ENCODE measurements around the gene PLCB4.

PLCB4 gene

DNA sequence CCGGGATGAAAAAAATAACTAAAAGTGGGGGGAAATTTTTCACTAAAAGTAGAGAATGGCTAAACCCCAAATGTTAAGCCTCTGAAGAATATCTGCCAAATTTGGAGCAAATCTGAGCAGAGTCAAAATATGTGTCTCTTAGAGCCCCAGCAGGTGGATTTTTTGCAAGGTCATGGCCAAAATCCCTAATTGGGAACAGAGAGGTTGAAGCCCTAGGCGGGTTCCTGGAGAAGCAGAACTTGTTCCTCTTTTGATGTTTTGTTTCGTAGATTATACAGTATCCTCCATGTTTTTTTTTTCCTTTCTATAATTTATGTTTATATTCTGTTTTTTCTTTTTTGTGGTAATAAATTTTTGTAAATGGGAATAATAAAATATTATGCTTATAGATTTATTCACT is 94.4 kb downstream of the PLCB4 start:
- intact Hi-C loops (cut with DNase I; ENCODE audit: low total_unique reads) = no loop called here

DNA sequence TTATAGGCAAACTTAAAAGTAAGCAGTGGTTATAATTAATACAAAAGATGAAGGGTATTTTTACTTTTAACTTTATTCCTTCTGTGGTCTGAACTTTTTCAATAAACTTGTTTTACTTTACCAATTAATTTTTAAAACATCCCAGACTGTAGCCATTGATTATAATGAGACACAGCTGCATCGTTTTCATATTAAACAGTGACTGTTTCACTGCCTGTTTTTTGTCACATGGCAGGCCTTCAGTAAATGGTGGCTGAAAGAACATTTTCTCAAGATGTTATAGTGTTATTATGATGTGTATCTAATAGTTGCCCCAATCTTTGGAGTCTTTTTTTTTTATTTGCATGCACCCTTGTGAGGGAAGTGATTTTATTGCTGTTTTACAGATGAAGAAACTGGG is 95.1 kb downstream of the PLCB4 start:
- peaks cover 0 to 2% (median 0%) of the 10 kb centered on the region in 3 donors for H3K9me3 ChIP-seq
- no peak for DNase-seq
- peaks cover 0 to 27% (median 12%) of the 10 kb centered on the region in 4 donors for H3K4me1 ChIP-seq
- H3K27me3 ChIP-seq = no peaks in the 10 kb centered on the region
- TF ChIP-seq, protein P1, sequence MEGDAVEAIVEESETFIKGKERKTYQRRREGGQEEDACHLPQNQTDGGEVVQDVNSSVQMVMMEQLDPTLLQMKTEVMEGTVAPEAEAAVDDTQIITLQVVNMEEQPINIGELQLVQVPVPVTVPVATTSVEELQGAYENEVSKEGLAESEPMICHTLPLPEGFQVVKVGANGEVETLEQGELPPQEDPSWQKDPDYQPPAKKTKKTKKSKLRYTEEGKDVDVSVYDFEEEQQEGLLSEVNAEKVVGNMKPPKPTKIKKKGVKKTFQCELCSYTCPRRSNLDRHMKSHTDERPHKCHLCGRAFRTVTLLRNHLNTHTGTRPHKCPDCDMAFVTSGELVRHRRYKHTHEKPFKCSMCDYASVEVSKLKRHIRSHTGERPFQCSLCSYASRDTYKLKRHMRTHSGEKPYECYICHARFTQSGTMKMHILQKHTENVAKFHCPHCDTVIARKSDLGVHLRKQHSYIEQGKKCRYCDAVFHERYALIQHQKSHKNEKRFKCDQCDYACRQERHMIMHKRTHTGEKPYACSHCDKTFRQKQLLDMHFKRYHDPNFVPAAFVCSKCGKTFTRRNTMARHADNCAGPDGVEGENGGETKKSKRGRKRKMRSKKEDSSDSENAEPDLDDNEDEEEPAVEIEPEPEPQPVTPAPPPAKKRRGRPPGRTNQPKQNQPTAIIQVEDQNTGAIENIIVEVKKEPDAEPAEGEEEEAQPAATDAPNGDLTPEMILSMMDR (IDR thresholded peaks at IDR 0.05) = no peak
- no peaks in the 10 kb centered on the region for H3K36me3 ChIP-seq
- no peak overlapping the region for H3K4me3 ChIP-seq
- no peak overlapping the region for H3K27ac ChIP-seq
- intact Hi-C loops (cut with DNase I; ENCODE audit: low total_unique reads) = no loop called here

More for the DNA sequence above, 94.4 kb downstream of the PLCB4 start:
- Histone ChIP-seq H3K27me3 (no peaks in the 10 kb centered on the region), H3K27ac (no peak overlapping the region), H3K36me3 (no peaks in the 10 kb centered on the region), H3K4me3 (no peak overlapping the region), H3K9me3 (peaks cover 0 to 2% (median 0%) of the 10 kb centered on the region in 3 donors), H3K4me1 (peaks cover 0 to 27% (median 12%) of the 10 kb centered on the region in 4 donors)
- TF ChIP-seq, protein P1 (IDR thresholded peaks at IDR 0.05) = no peak
- no peak for DNase-seq

DNA sequence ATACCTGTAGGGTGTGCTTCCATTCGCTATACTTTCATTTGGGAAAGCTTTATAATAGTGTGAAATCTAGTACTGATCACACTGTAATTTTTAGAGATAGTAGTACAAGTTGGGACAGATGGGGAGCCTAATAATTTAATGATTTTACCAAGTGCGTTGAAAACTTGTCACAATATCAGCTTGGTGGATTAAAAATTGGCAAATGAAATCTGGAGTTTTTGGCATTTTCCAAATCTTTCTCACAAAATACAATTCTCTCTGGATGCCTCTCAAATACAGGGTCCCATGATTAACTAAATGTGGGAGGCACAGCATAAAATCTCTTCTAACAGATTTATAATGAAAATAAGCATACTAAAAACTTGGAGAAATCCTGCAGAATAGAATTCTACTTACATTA is 96.4 kb downstream of the PLCB4 start:
- TF ChIP-seq, protein P1 (IDR thresholded peaks at IDR 0.05) = no peak
- Histone ChIP-seq H3K27me3 (no peaks in the 10 kb centered on the region), H3K9me3 (peaks cover 0 to 2% (median 0%) of the 10 kb centered on the region in 3 donors), H3K36me3 (no peaks in the 10 kb centered on the region), H3K4me3 (no peak overlapping the region), H3K4me1 (peaks cover 0 to 23% (median 10%) of the 10 kb centered on the region in 4 donors), H3K27ac (no peak overlapping the region)
- DNase-seq = no peak
- intact Hi-C loops (cut with DNase I; ENCODE audit: low total_unique reads) = no loop called here

DNA sequence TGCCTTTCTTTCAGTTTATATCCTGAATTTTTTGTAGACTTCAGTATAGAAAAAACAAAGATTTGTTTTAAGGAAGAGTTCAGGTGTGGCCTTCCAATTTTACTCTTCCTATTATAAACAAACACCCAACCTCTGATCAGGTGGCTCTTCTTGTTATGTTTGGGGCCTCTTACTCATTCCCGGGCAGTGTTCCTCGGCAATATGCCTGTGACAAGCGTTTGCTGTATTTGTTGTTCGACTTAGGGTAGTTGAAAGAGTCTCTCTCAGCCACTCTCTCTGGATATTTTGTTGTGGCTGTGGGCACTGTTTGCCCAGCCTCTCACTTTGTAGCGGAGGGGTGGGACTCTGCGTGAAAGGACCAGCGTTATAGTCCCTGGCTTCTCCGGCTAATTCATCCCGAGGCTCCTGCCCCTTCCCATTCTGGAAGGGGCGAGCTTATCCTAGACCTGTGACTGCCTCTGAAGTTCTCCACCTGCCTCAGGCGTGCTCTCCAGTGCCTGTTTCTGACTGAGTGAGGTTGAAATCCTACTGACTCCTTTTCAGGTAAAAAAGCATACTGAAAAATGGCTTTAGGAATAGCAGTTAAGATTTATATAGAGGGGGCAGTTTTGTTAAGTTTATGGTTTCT is 97.4 kb downstream of the PLCB4 start:
- Histone ChIP-seq H3K4me3 (no peak overlapping the region), H3K4me1 (peaks cover 0 to 13% (median 3%) of the 10 kb centered on the region in 4 donors), H3K9me3 (peaks cover 0 to 2% (median 0%) of the 10 kb centered on the region in 3 donors), H3K36me3 (no peaks in the 10 kb centered on the region), H3K27ac (no peak overlapping the region), H3K27me3 (no peaks in the 10 kb centered on the region)
- no peak for DNase-seq
- intact Hi-C loops (cut with DNase I; ENCODE audit: low total_unique reads) = no loop called here
- TF ChIP-seq, protein P1 (IDR thresholded peaks at IDR 0.05) = no peak

DNA sequence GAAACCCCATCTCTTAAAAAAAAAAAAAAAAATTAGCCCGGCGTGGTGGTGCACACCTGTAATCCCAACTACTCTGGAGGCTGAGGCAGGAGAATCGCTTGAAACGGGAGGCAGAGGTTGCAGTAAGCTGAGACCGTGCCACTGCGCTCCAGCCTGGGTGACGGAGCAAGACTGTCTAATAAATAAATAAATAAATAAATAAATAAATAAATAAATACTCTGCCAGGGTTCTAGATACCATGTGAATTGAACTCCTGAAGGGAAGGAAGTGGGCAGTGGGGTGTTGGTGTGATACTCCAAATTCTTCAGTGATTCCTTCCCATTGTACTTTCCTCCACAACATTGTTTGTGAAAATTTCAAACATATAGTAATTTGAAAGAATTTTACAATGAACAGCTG is 100.5 kb downstream of the PLCB4 start:
- H3K4me1 ChIP-seq = no peaks in the 10 kb centered on the region
- no peak for DNase-seq
- no peak overlapping the region for H3K27ac ChIP-seq
- intact Hi-C loops (cut with DNase I; ENCODE audit: low total_unique reads) = no loop called here
- no peaks in the 10 kb centered on the region for H3K36me3 ChIP-seq
- H3K4me3 ChIP-seq = no peak overlapping the region
- H3K27me3 ChIP-seq = no peaks in the 10 kb centered on the region
- TF ChIP-seq, protein P1 (IDR thresholded peaks at IDR 0.05) = no peak
- H3K9me3 ChIP-seq = peaks cover 0 to 2% (median 0%) of the 10 kb centered on the region in 3 donors
